ENCODE measurements around the gene BAG3.

GRCh38 chr10:119677126-119677525 lies 25.9 kb downstream of the BAG3 start:
- TF ChIP-seq, protein P1, sequence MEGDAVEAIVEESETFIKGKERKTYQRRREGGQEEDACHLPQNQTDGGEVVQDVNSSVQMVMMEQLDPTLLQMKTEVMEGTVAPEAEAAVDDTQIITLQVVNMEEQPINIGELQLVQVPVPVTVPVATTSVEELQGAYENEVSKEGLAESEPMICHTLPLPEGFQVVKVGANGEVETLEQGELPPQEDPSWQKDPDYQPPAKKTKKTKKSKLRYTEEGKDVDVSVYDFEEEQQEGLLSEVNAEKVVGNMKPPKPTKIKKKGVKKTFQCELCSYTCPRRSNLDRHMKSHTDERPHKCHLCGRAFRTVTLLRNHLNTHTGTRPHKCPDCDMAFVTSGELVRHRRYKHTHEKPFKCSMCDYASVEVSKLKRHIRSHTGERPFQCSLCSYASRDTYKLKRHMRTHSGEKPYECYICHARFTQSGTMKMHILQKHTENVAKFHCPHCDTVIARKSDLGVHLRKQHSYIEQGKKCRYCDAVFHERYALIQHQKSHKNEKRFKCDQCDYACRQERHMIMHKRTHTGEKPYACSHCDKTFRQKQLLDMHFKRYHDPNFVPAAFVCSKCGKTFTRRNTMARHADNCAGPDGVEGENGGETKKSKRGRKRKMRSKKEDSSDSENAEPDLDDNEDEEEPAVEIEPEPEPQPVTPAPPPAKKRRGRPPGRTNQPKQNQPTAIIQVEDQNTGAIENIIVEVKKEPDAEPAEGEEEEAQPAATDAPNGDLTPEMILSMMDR (IDR thresholded peaks at IDR 0.05) = no peak
- no peak for TF ChIP-seq POLR2A (IDR thresholded peaks at IDR 0.05)

Data from upper lobe of left lung (tissue), 4 donors.